GM19193 (cell line): ENCODE results near the gene TOB2.

Experiments used
- POLR2A ChIP-seq: IDR thresholded peaks from 4 replicates; pipeline ENCODE4 v1.6.1; 2011; ENCODE audit not compliant: insufficient read depth, insufficient read length; ENCODE audit errors: extremely low read depth

The TOB2 gene

DNA sequence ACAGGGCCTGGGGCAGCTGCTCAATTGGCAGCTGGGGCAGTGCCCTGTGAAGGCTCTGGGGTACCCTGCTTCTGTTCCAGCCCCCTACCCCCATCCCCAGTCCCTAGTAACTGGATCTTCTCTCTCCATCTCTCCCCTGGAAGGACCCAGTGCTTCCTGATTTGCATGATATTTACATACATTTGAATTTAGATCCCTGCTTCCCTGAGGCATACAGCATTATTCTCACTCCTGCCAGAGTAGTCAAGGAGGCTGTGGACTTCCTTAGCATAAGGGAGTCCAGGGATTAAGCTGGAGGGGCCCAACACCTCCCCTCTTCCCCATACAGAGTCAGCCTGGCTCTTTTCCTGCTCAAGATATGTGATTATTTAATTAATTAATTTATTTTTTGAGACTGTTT, 40.2 kb downstream of the TOB2 start:
- TF ChIP-seq POLR2A: no peak

DNA sequence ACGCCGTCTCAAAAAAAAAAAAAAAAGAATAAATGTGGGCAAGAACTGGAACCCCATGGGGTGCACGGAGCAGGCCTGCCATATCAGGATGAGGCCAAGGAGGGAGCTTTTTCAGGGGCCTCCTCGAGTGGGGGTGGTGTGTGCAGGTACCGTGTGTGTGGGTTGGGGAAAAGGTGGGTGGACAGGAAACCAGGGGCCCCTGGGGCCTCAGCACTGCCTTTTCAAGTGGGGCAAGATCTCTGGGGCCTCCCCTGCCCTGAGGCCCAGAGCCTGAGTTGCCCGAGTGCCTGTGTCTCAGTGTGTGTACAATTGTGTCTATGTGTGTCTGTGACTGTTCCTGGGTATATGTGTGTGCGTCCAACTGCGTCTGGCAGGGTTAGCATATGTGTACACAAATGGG, 41.0 kb downstream of the TOB2 start:
- TF ChIP-seq POLR2A: no peak

DNA sequence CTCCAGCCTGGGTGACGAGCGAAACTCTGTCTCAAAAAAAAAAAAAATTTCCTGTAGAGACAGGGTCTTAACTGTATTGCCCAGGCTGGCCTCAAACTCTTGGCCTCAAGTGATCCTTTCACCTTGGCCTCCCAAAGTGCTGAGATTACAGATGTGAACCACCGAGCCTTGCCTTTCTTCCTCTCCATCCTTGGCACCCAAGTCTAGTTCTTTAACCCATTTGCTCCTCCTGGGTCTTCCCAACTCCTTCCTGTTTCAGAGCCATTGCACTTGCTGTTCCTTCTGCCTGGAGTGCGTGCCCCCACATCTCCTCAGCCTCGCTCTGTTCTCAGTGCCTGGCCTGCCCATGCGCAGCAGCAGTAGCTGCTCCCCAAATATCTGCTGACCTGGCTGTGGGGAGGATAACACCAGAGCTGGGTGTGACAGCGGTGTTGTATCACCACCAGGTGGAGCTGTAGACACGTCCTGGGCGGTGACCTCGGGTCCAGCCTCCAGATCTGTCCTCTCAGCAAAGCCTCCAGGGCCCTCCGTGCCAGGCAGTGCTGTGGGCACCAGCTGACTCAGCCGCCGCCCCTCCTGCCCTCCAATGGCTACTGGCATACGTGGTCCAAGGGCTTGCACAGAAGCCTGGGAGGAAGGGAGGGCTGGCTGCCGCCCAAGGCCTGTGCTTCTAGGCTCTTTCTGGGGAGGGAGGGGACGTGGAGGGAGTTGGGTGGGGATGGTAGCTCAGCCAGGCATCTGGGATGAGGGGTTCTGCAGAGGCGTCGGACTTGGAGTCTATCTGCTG, 42.9 kb downstream of the TOB2 start:
- TF ChIP-seq POLR2A: no peak

DNA sequence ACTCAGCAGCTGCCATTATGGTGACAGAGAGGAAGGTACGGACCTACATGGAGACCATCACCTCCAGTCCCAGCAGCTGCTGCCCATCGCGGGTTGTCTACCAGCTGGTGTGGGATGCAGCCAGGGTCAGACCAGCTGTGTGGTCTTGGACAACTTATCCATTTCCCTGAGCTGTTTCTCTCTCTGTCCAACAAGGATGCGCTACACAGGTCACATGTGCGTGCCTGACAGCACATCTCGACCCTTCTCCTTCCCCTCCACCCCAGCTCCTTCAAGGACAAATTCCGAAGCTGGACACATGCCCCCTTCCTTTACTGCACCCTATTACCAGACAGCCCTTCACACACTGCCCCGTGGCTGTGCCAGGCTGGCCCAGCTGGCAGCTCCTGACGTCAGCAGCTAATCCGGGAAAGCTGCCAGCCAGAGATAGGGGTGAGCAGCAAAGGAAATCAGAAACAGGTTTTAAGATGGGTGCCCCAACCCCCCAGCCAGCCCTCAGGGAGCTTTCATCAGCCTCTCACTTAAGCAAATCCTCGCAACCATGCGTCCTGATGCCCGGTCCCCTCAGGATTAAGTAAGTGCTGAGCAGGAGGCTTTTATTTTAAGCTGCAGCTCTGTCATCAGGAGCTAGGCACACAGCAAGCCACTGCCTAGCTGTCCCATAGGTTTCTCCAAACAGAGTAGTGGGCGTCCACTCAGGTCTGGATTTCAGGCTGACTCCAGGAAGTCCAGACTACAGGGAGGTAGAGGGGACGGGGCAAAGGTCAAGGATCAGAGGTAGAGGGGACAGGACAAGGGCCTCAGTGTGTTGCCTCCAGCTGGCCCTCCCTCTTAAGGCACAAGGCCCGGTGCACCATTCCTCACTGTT, 44.6 kb downstream of the TOB2 start:
- no peak for TF ChIP-seq POLR2A

GRCh38 chr22:41398921-41399320, 47.7 kb downstream of the TOB2 start:
- no peak for TF ChIP-seq POLR2A

DNA sequence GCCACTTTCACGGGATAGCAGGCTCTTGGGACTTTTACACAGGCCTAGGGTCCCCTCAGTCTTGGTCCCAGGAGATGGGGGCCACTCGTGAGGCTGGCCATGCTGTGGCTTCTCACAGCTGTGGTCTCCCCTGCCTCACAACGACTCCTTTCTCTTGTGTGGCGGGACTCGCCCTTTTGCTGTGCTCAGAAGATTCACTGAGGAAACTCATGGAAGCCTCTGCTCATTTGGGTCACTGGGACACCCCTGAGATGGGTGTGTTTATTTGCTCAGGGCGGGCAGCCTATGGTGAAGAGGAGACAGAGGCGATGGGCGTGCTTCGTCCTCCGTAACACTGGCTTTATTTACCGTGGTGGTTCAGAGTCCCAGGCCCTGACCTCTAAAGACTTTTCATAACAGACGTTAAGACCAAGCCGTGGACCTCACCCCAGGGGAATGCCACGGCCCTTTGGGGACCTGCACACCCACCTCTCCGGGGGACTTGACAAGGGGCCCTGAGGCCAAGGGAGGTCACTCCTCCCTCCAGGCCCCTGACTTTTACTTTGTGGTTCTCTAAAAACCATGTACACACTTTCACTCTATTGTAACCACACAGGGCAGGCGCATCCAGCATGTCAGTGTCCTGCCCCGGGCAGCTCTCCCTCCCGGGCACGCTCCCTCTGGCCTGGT, 49.3 kb downstream of the TOB2 start:
- no peak for TF ChIP-seq POLR2A

DNA sequence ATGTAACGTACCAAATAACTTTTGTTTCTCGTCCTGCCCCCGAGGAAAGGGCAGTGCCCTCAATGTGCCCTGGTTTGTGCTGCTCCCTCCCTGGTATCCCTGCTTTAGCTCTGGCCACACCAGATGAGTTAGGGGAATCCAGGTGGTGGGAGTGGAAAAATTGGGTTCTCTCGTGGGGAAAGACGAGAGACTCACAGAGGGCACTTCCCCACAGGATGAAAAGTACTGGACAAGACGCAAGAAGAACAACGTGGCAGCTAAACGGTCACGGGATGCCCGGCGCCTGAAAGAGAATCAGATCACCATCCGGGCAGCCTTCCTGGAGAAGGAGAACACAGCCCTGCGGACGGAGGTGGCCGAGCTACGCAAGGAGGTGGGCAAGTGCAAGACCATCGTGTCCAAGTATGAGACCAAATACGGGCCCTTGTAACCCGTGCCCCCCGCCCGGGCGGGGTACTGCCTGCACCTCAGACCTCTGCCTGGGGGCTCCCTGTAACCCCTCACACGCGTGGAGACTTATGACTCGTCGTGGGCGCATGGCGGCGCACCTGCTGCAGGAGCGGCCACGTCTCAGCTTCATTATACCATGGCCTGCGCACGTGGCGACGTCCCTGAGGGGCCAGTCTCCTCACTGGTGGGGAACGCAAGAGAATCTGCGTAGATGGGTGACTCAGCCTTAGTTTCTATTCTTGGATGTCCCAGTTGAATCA, 50.9 kb downstream of the TOB2 start:
- no peak for TF ChIP-seq POLR2A

DNA sequence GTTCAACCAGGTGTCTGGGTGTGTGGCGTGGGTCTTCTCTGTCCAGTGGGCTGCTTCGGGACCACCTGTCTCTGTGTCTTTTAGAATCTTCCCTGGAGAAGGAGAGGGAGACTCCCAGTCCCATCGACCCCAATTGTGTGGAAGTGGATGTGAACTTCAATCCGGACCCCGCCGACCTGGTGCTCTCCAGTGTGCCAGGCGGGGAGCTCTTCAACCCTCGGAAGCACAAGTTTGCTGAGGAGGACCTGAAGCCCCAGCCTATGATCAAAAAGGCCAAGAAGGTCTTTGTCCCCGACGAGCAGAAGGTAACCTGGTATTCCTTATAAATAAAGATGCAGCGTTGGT, 52.6 kb downstream of the TOB2 start:
- no peak for TF ChIP-seq POLR2A

DNA sequence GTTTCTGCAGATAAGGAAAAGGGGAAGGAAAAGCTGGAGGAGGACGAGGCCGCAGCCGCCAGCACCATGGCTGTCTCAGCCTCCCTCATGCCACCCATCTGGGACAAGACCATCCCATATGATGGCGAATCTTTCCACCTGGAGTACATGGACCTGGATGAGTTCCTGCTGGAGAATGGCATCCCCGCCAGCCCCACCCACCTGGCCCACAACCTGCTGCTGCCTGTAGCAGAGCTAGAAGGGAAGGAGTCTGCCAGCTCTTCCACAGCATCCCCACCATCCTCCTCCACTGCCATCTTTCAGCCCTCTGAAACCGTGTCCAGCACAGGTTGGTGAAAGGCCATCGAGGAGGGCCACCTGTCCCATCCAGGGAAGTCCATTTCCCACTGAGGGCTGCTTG, 59.3 kb downstream of the TOB2 start:
- TF ChIP-seq POLR2A: no peak

DNA sequence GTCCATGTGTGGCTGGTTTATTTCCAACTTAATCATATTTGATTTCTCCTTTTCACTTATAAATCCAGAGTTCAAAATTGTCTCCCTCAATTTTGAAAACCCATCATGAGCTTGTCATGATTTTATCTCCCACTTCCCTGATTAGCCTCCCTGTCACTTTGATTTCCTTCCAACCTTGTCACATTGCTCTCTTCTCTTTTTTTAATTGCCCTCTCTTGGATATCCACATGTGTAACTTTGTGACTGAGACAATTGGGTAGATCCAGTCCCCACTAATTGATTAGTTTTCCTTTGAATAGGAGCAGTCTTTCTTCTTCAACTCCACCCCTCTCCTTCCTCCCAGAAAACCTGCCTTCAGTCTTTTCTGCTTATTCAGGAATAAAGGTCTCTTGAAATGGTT, 62.5 kb downstream of the TOB2 start:
- no peak for TF ChIP-seq POLR2A
